ENCODE data around the gene MRPL22.
A peak's percentile ranks its signal among the peaks of the same experiment; 100 is the strongest.

The MRPL22 gene

GRCh38 chr5:154943527-154943926 is 2.7 kb downstream of the MRPL22 start:
- Histone ChIP-seq H3K79me2 (ENCODE audit: insufficient read depth, low read length) (peaks cover 68% of the 10 kb centered on the region), H3K4me1 (ENCODE audit: insufficient read depth, low read length) (peaks cover 41% of the 10 kb centered on the region), H3K4me3 (ENCODE audit: low read depth in 1 of 2, low read length in 2 of 2) (no peak overlapping the region), H4K20me1 (ENCODE audit: insufficient read depth, low read length) (peaks cover 3% of the 10 kb centered on the region; the same call in 1 of the 2 replicates), H3K4me2 (ENCODE audit: insufficient read depth, low read length) (peak overlapping the region; percentile 86; the same call in 1 of the 2 replicates), H3K27me3 (ENCODE audit: insufficient read depth, low read length, poor library complexity) (no peaks in the 10 kb centered on the region), H2AFZ (ENCODE audit: low read depth, low read length) (no peak overlapping the region), H3K9me3 (ENCODE audit: insufficient read depth, low read length, severe bottlenecking) (no peaks in the 10 kb centered on the region), H3K27ac (ENCODE audit: low read length) (no peak overlapping the region), H3K9ac (ENCODE audit: low read depth, low read length) (no peak overlapping the region), H3K36me3 (ENCODE audit: insufficient read depth, low read length) (peaks cover 3% of the 10 kb centered on the region; the same call in 1 of the 2 replicates)
- TF ChIP-seq EZH2 (IDR thresholded peaks at IDR 0.05; ENCODE audit: borderline replicate concordance, low read depth, low read length, severe bottlenecking) (no peak), CTCF (IDR thresholded peaks at IDR 0.05; ENCODE audit: borderline replicate concordance, extremely low read depth, low read length, poor library complexity, severe bottlenecking) (no peak)
- DNase-seq, result no peak
- ATAC-seq (ENCODE audit: insufficient read depth, low read depth), result no peak

- Histone ChIP-seq H3K4me3 (ENCODE audit: low read depth in 1 of 2, low read length in 2 of 2) (no peak overlapping the region), H3K27ac (ENCODE audit: low read length) (no peak overlapping the region), H3K9ac (ENCODE audit: low read depth, low read length) (no peak overlapping the region), H3K4me1 (ENCODE audit: insufficient read depth, low read length) (peaks cover 36% of the 10 kb centered on the region), H4K20me1 (ENCODE audit: insufficient read depth, low read length) (peaks cover 7% of the 10 kb centered on the region), H3K79me2 (ENCODE audit: insufficient read depth, low read length) (peaks cover 80% of the 10 kb centered on the region), H3K36me3 (ENCODE audit: insufficient read depth, low read length) (peaks cover 3% of the 10 kb centered on the region; the same call in 1 of the 2 replicates), H3K27me3 (ENCODE audit: insufficient read depth, low read length, poor library complexity) (no peaks in the 10 kb centered on the region), H2AFZ (ENCODE audit: low read depth, low read length) (no peak overlapping the region), H3K4me2 (ENCODE audit: insufficient read depth, low read length) (no peak overlapping the region), H3K9me3 (ENCODE audit: insufficient read depth, low read length, severe bottlenecking) (no peaks in the 10 kb centered on the region)
- no peak for ATAC-seq (ENCODE audit: insufficient read depth, low read depth)
- TF ChIP-seq CTCF (IDR thresholded peaks at IDR 0.05; ENCODE audit: borderline replicate concordance, extremely low read depth, low read length, poor library complexity, severe bottlenecking) (no peak), EZH2 (IDR thresholded peaks at IDR 0.05; ENCODE audit: borderline replicate concordance, low read depth, low read length, severe bottlenecking) (no peak)
- no peak for DNase-seq
Observed at GRCh38 chr5:154944716-154945115, 3.8 kb downstream of the MRPL22 start.

GRCh38 chr5:154945695-154946301 is 4.9 kb downstream of the MRPL22 start:
- H3K4me2 ChIP-seq (ENCODE audit: insufficient read depth, low read length), result no peak overlapping the region
- DNase-seq, result no peak
- H4K20me1 ChIP-seq (ENCODE audit: insufficient read depth, low read length), result peaks cover 11% of the 10 kb centered on the region

More at GRCh38 chr5:154945695-154946301, 4.9 kb downstream of the MRPL22 start:
- peaks cover 25% of the 10 kb centered on the region for H3K4me1 ChIP-seq (ENCODE audit: insufficient read depth, low read length)
- no peak overlapping the region for H2AFZ ChIP-seq (ENCODE audit: low read depth, low read length)
- no peak for ATAC-seq (ENCODE audit: insufficient read depth, low read depth)
- no peak overlapping the region for H3K4me3 ChIP-seq (ENCODE audit: low read depth in 1 of 2, low read length in 2 of 2)
- peaks cover 6% of the 10 kb centered on the region; the same call in 1 of the 2 replicates for H3K36me3 ChIP-seq (ENCODE audit: insufficient read depth, low read length)
- H3K9me3 ChIP-seq (ENCODE audit: insufficient read depth, low read length, severe bottlenecking), result no peaks in the 10 kb centered on the region
- no peak overlapping the region for H3K9ac ChIP-seq (ENCODE audit: low read depth, low read length)
- H3K27ac ChIP-seq (ENCODE audit: low read length), result no peak overlapping the region
- no peak for TF ChIP-seq EZH2 (IDR thresholded peaks at IDR 0.05; ENCODE audit: borderline replicate concordance, low read depth, low read length, severe bottlenecking)
- TF ChIP-seq CTCF (IDR thresholded peaks at IDR 0.05; ENCODE audit: borderline replicate concordance, extremely low read depth, low read length, poor library complexity, severe bottlenecking), result peak; percentile 69
- H3K27me3 ChIP-seq (ENCODE audit: insufficient read depth, low read length, poor library complexity), result no peaks in the 10 kb centered on the region
- H3K79me2 ChIP-seq (ENCODE audit: insufficient read depth, low read length), result peaks cover 91% of the 10 kb centered on the region
